ENCODE data around the gene PPAN.

The PPAN gene

GRCh38 chr19:10114651-10115391 is 8.7 kb downstream of the PPAN start:
- DNase-seq (ENCODE audit: low read depth) = no peak

GRCh38 chr19:10115392-10116084 is 9.4 kb downstream of the PPAN start:
- no peak for DNase-seq (ENCODE audit: low read depth)

- no peak for DNase-seq (ENCODE audit: low read depth)
Measured at GRCh38 chr19:10116085-10116865, 10.1 kb downstream of the PPAN start.

- no peak for DNase-seq (ENCODE audit: low read depth)
Measured at GRCh38 chr19:10116866-10117616, 10.9 kb downstream of the PPAN start.

- DNase-seq (ENCODE audit: low read depth) = no peak
Measured at GRCh38 chr19:10118960-10119359, 12.8 kb downstream of the PPAN start.

GRCh38 chr19:10120538-10121189 is 14.5 kb downstream of the PPAN start:
- DNase-seq (ENCODE audit: low read depth) = no peak

GRCh38 chr19:10122045-10122444 is 15.9 kb downstream of the PPAN start:
- no peak for DNase-seq (ENCODE audit: low read depth)

- DNase-seq (ENCODE audit: low read depth) = no peak
Measured at GRCh38 chr19:10124429-10124828, 18.3 kb downstream of the PPAN start.

GRCh38 chr19:10126213-10126639 is 20.1 kb downstream of the PPAN start:
- DNase-seq (ENCODE audit: low read depth) = no peak

GRCh38 chr19:10132905-10133304 is 26.7 kb downstream of the PPAN start:
- no peak for DNase-seq (ENCODE audit: low read depth)

GRCh38 chr19:10133596-10133995 is 27.4 kb downstream of the PPAN start:
- no peak for DNase-seq (ENCODE audit: low read depth)

GRCh38 chr19:10134040-10134439 is 27.9 kb downstream of the PPAN start:
- no peak for DNase-seq (ENCODE audit: low read depth)

GRCh38 chr19:10135551-10136334 is 29.6 kb downstream of the PPAN start:
- no peak for DNase-seq (ENCODE audit: low read depth)

GRCh38 chr19:10136936-10137335 is 30.8 kb downstream of the PPAN start:
- DNase-seq (ENCODE audit: low read depth) = no peak

GRCh38 chr19:10137751-10138682 is 31.9 kb downstream of the PPAN start:
- no peak for DNase-seq (ENCODE audit: low read depth)

GRCh38 chr19:10138879-10139795 is 33.0 kb downstream of the PPAN start:
- DNase-seq (ENCODE audit: low read depth) = no peak

GRCh38 chr19:10139952-10140351 is 33.8 kb downstream of the PPAN start:
- DNase-seq (ENCODE audit: low read depth) = no peak

- DNase-seq (ENCODE audit: low read depth) = no peak
Measured at GRCh38 chr19:10141479-10141878, 35.3 kb downstream of the PPAN start.

GRCh38 chr19:10141973-10142372 is 35.8 kb downstream of the PPAN start:
- DNase-seq (ENCODE audit: low read depth) = no peak

Data from stimulated activated CD8-positive, alpha-beta memory T cell treated with anti-CD3 and anti-CD28 coated beads, Interleukin-12 subunit alpha, Interleukin-12 subunit beta, amount 100 ng/mL, for 4 hours (primary cell).